Osteocyte (in vitro differentiated cells): ENCODE data around the gene PRKAG3. TPM values are rescaled to one million over a fixed set of nuclear protein-coding genes. Genes with fewer than 3 reads are reported as not detected.

ENCODE experiments used
- DNase-seq: peaks from one replicate; pipeline ENCODE4 v3.0.0; 2021; ENCODE audit warnings: mixed read lengths; ENCODE audit not compliant: unreplicated experiment; ENCODE audit errors: extremely low spot score
- H3K27ac Mint-ChIP-seq: one replicate; pipeline ENCODE4 v1.8.0; 2021; ENCODE audit warnings: mild to moderate bottlenecking, mixed read lengths; ENCODE audit not compliant: unreplicated experiment
- H3K27me3 Mint-ChIP-seq: one replicate; pipeline ENCODE4 v1.8.0; 2021; ENCODE audit warnings: mixed read lengths; ENCODE audit not compliant: unreplicated experiment
- H3K36me3 Mint-ChIP-seq: one replicate; pipeline ENCODE4 v1.8.0; 2021; ENCODE audit warnings: mixed read lengths; ENCODE audit not compliant: unreplicated experiment
- H3K4me1 Mint-ChIP-seq: one replicate; pipeline ENCODE4 v1.8.0; 2021; ENCODE audit warnings: mixed read lengths; ENCODE audit not compliant: unreplicated experiment
- H3K4me3 Mint-ChIP-seq: one replicate; pipeline ENCODE4 v1.8.0; 2021; ENCODE audit warnings: mild to moderate bottlenecking, moderate library complexity, mixed read lengths; ENCODE audit not compliant: unreplicated experiment
- H3K9me3 Mint-ChIP-seq: one replicate; pipeline ENCODE4 v1.8.0; 2021; ENCODE audit warnings: mixed read lengths; ENCODE audit not compliant: unreplicated experiment
- CTCF ChIP-seq: fragments of 200-600 bp; sonication (generic); IDR thresholded peaks from 2 replicates; pipeline ENCODE4 v1.5.0; 2021; ENCODE audit warnings: antibody characterized with exemption, mild to moderate bottlenecking, moderate library complexity
- total RNA-seq: library from RNA; stranded (reverse); gene quantifications from 2 replicates; pipeline ENCODE4 v1.2.1, GENCODE V29; 2021

PRKAG3 gene
- total RNA-seq, 1 donor from 2014 or later: not detected

DNA sequence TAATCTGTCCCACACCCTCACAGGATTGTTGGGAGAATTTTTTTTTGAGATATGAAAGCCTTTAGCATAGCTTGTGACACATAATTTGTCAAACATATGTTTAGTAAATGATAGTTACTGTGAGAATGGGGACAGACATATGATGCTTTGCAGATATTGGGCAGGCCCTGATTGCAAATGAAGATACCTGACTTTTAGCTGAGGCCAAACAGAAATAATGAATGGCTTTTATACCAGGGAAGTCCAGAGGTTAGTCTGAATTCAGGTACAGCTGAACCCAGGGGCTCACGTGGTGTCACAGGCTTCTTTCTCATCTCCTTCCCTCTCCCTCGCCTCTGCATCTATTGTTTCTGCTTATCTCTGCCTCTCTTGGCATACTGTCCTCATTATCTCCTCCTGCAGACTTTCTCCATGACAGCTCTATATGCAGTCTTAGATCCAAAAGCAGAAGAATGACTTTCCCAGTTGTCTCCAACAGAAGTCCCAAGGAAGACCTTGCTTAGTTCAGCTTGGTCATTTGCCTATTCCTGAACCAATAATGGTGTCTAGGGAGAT lies 44.2 kb upstream of the PRKAG3 start:
- peaks cover 59% of the 10 kb centered on the region for H3K27me3 Mint-ChIP-seq
- TF ChIP-seq CTCF: no peak
- no peak for DNase-seq
- no peak overlapping the region for H3K4me3 Mint-ChIP-seq
- no peaks in the 10 kb centered on the region for H3K9me3 Mint-ChIP-seq
- H3K4me1 Mint-ChIP-seq: peaks cover 11% of the 10 kb centered on the region
- H3K27ac Mint-ChIP-seq: no peak overlapping the region
- no peaks in the 10 kb centered on the region for H3K36me3 Mint-ChIP-seq

GRCh38 chr2:218873359-218874194 lies 42.0 kb upstream of the PRKAG3 start:
- Mint-ChIP-seq H3K4me3 (no peak overlapping the region), H3K9me3 (no peaks in the 10 kb centered on the region), H3K4me1 (peaks cover 2% of the 10 kb centered on the region), H3K27me3 (peaks cover 66% of the 10 kb centered on the region), H3K27ac (no peak overlapping the region), H3K36me3 (no peaks in the 10 kb centered on the region)
- no peak for DNase-seq
- TF ChIP-seq CTCF: no peak

DNA sequence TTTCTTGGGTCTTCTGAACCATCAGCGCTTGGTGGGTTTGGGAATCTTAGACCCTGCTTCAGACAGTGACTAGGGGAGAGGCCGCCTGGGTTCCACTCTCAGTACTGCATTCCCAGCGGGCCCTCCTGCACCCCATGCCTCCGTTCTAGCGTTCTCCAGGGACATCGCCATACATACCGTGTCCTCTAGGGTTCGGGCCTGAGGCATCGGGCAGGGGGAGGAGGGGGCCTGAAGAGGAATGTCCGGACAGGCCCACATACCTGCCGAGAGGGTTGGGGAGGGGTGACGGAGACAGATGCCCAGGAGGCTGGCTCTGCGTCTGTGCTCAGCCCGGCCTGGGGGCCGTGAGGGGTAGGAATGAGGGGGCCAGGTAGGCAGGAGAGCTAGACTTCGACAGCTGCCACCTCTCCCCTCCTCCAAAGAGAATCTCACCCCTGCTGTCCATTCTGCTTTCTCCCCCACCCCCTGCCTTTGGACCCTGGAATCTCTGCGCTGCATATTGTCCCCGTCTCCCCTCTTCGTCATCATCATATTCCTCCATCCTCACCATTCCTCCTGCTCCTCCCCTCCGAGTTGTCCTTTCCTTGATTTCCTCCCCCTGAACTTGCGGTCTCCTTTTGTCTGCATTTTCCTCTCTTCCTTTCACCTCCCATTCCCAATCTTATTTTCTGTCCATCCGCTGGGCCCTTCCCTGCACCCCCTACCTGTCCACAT lies 41.2 kb upstream of the PRKAG3 start:
- no peak for TF ChIP-seq CTCF
- peaks cover 2% of the 10 kb centered on the region for H3K4me1 Mint-ChIP-seq
- H3K36me3 Mint-ChIP-seq: no peaks in the 10 kb centered on the region
- no peak for DNase-seq
- H3K27me3 Mint-ChIP-seq: peaks cover 69% of the 10 kb centered on the region
- no peaks in the 10 kb centered on the region for H3K9me3 Mint-ChIP-seq
- no peak overlapping the region for H3K4me3 Mint-ChIP-seq
- no peak overlapping the region for H3K27ac Mint-ChIP-seq

DNA sequence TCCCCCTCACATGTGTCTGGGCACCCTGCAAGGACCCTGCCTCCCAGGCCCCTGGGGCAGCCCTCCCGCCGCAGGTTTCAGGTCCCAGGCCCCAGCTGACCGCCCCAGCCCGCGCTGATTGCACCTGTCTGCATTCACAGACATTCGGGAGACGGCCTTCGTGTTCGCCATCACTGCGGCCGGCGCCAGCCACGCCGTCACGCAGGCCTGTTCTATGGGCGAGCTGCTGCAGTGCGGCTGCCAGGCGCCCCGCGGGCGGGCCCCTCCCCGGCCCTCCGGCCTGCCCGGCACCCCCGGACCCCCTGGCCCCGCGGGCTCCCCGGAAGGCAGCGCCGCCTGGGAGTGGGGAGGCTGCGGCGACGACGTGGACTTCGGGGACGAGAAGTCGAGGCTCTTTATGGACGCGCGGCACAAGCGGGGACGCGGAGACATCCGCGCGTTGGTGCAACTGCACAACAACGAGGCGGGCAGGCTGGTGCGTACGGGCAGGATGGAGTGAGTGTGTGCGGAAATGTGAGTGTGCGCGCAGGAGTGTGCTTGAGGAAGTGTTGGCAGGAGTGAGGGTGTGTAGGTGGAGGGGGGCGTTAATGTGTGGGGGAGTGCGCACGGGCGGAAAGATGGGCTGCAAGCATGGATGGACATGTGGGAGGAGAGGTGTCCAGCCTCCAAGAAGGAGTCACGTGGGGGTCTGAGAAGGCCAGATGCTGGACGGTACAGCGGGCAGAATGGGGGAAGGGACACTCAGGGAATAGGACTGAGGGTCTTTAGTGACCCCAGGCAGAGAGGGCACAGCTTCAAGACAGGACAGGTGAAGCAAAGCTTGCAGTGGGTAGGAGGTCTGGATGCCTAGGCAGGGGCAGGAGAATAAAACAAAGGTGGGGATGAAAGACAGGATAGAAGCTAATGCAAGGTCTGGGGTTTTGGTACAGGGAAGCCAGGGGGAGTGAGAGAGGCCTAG lies 40.0 kb upstream of the PRKAG3 start:
- Mint-ChIP-seq H3K4me1 (peaks cover 2% of the 10 kb centered on the region), H3K9me3 (no peaks in the 10 kb centered on the region), H3K27me3 (peaks cover 78% of the 10 kb centered on the region), H3K36me3 (no peaks in the 10 kb centered on the region), H3K4me3 (no peak overlapping the region), H3K27ac (no peak overlapping the region)
- DNase-seq: no peak
- TF ChIP-seq CTCF: no peak
